MCF 10A (cell line): Measurements from ENCODE around the gene FAHD2A. TPM values are rescaled to one million over a fixed set of nuclear protein-coding genes. Genes with fewer than 3 reads are reported as not detected.
"Not testable (repeated sequence)": the region's sequence is repeated elsewhere in the genome, so short reads cannot be mapped to it uniquely, and the experiment has no call there.

Experiments
- BruUV-seq: library from RNA; stranded (reverse); fragments of 400-500 nt; replicated peaks from 2 replicates; lab custom pipeline; 2021; lab: Mats Ljungman, UMichigan
- CTCF ChIA-PET: fragments of 300-600 bp; sonication (Branson Sonifier 250); formaldehyde crosslinking; extraction: SDS; loops from one replicate; lab custom pipeline; 2021; ENCODE audit warnings: antibody characterized with exemption, inconsistent platforms; lab: Yijun Ruan, JAX
- POLR2A ChIA-PET: fragments of 300-600, 350-650 bp; sonication (Branson Sonifier 250); formaldehyde crosslinking; extraction: SDS; loops from one replicate; lab custom pipeline; 2020; ENCODE audit warnings: antibody characterized with exemption, inconsistent platforms; lab: Yijun Ruan, JAX
- DNase-seq: peaks from one replicate; pipeline ENCODE4 v3.0.0-alpha.2; 2018; ENCODE audit not compliant: unreplicated experiment
- H3K27ac Mint-ChIP-seq: one replicate; pipeline ENCODE4 v1.8.0; 2022; ENCODE audit warnings: mild to moderate bottlenecking, low read depth, mixed read lengths; ENCODE audit not compliant: unreplicated experiment
- H3K27me3 Mint-ChIP-seq: one replicate; pipeline ENCODE4 v1.8.0; 2022; ENCODE audit warnings: mixed read lengths; ENCODE audit not compliant: insufficient read depth, unreplicated experiment
- H3K36me3 Mint-ChIP-seq: one replicate; pipeline ENCODE4 v1.8.0; 2022; ENCODE audit warnings: mild to moderate bottlenecking, moderate library complexity, mixed read lengths; ENCODE audit not compliant: insufficient read depth, unreplicated experiment
- H3K4me1 Mint-ChIP-seq: one replicate; pipeline ENCODE4 v1.8.0; 2022; ENCODE audit warnings: mixed read lengths; ENCODE audit not compliant: insufficient read depth, unreplicated experiment
- H3K4me3 Mint-ChIP-seq: one replicate; pipeline ENCODE4 v1.8.0; 2022; ENCODE audit warnings: mild to moderate bottlenecking, moderate library complexity, mixed read lengths; ENCODE audit not compliant: unreplicated experiment
- H3K9me3 Mint-ChIP-seq: one replicate; pipeline ENCODE4 v1.8.0; 2022; ENCODE audit warnings: mixed read lengths; ENCODE audit not compliant: unreplicated experiment
- CTCF ChIP-seq: fragments of 200-600 bp; IDR thresholded peaks from one replicate; pipeline ENCODE4 v1.8.0; 2022; ENCODE audit warnings: antibody characterized with exemption, mild to moderate bottlenecking; ENCODE audit not compliant: unreplicated experiment
- intact Hi-C: fragments of 100-400 bp; cut with micrococcal nuclease; formaldehyde crosslinking; loops from 2 replicates; pipeline ENCODE4 v1.14.1; 2022
- total RNA-seq: library from RNA; stranded (reverse); gene quantifications from 2 replicates; pipeline ENCODE4 v1.2.3, GENCODE V29; 2022

The FAHD2A gene
- total RNA-seq, 1 experiment from 2014 or later = 24.1 TPM

- Mint-ChIP-seq H3K27ac (no peak overlapping the region), H3K36me3 (peaks cover 35% of the 10 kb centered on the region), H3K27me3 (no peaks in the 10 kb centered on the region), H3K9me3 (no peaks in the 10 kb centered on the region), H3K4me1 (no peaks in the 10 kb centered on the region), H3K4me3 (no peak overlapping the region)
- DNase-seq = no peak
- intact Hi-C loops = no loop called here
- ChIA-PET POLR2A (interaction anchor here (0.5 kb wide), 1 partner anchor 16 kb away, joined by 3 read pairs; no protein-coding TSS in a partner anchor), CTCF (interaction anchor here (1.3 kb wide), 1 partner anchor 171 kb away, joined by 3 read pairs; no protein-coding TSS in a partner anchor)
- TF ChIP-seq CTCF = no peak
- no TSS peak for BruUV-seq
These were observed 25.9 kb upstream of the FAHD2A start for GRCh38 chr2:95376311-95377215.

- BruUV-seq = no TSS peak
- CTCF ChIA-PET = interaction anchor here (1.4 to 2.0 kb wide), 2 partner anchors 12 to 53 kb away, joined by 4 to 5 read pairs; no protein-coding TSS in a partner anchor
- no peak overlapping the region for H3K4me3 Mint-ChIP-seq
- no peaks in the 10 kb centered on the region for H3K4me1 Mint-ChIP-seq
- TF ChIP-seq CTCF = no peak
- no peak overlapping the region for H3K27ac Mint-ChIP-seq
- POLR2A ChIA-PET = no interaction called here
- H3K27me3 Mint-ChIP-seq = no peaks in the 10 kb centered on the region
- H3K36me3 Mint-ChIP-seq = peaks cover 42% of the 10 kb centered on the region
- no peak for DNase-seq
- no peaks in the 10 kb centered on the region for H3K9me3 Mint-ChIP-seq
- intact Hi-C loops = no loop called here
These were observed 25.0 kb upstream of the FAHD2A start for GRCh38 chr2:95377216-95378123.

GRCh38 chr2:95378281-95378680 is 24.2 kb upstream of the FAHD2A start:
- CTCF ChIA-PET = interaction anchor here (0.6 to 2.0 kb wide), 3 partner anchors 11 to 300 kb away, joined by 3 to 5 read pairs (median 4); no protein-coding TSS in a partner anchor
- DNase-seq, H3K27ac Mint-ChIP-seq, intact Hi-C loops, H3K27me3 Mint-ChIP-seq, H3K9me3 Mint-ChIP-seq, POLR2A ChIA-PET, H3K4me3 Mint-ChIP-seq, BruUV-seq, H3K4me1 Mint-ChIP-seq: not testable (repeated sequence)
- peaks cover 45% of the 10 kb centered on the region for H3K36me3 Mint-ChIP-seq

DNA sequence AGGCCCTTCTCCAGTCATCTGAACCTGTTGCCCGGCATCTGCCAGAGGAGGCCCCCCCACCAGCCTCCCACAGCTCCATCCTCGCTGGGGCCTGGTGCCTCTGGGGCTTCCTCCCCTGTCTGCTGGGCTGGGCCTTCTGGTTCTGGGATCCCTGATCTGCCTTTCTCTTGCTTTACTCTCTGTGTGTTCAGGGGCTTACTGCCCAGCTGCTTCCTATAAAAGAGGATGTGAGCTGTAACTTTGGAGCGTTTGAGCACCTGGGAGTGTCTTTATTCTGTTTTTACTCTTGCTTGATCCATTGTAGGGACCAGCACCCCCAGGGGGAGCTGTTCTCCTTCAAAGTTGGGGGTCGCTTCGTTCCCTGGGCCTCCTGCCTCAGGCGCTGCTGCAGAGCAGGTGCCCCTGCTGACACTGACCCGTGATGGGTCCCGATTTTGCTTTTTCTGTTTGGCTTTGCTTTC is 23.1 kb upstream of the FAHD2A start:
- no peak for DNase-seq
- no TSS peak for BruUV-seq
- POLR2A ChIA-PET = interaction anchor here (1.0 kb wide), 1 partner anchor 23 kb away, joined by 3 read pairs; the partner anchor contains the start of gene FAHD2A
- TF ChIP-seq CTCF = no peak
- Mint-ChIP-seq H3K4me1 (peaks cover 7% of the 10 kb centered on the region), H3K36me3 (peaks cover 45% of the 10 kb centered on the region), H3K27ac (no peak overlapping the region), H3K27me3 (no peaks in the 10 kb centered on the region), H3K9me3 (no peaks in the 10 kb centered on the region), H3K4me3 (no peak overlapping the region)
- CTCF ChIA-PET = interaction anchor here (0.6 to 2.0 kb wide), 4 partner anchors 10 to 339 kb away, joined by 3 to 5 read pairs (median 4); no protein-coding TSS in a partner anchor
- intact Hi-C loops = no loop called here
